A549 (cell line): ENCODE data around the gene DIP2C. TPM values are rescaled to one million over a fixed set of nuclear protein-coding genes. Genes with fewer than 3 reads are reported as not detected.
"Not testable (repeated sequence)": the region's sequence is repeated elsewhere in the genome, so short reads cannot be mapped to it uniquely, and the experiment has no call there.

ENCODE experiments used
- ATAC-seq, 2 experiments: fragments of 200-7000 bp in 1 of 2; fragments of >200 bp in 1 of 2; cut with Nextera tagmentation in 1 of 2; cut with Tn5 transposase in 1 of 2; 3 replicates each; pipeline versions ENCODE4 v1.8.0 to v1.9.1; 2018 to 2020; ENCODE audit warnings: mild to moderate bottlenecking in 1 of 2, moderate library complexity in 1 of 2
- CTCF ChIA-PET: fragments of 300-600 bp; sonication (Branson Sonifier 250); formaldehyde crosslinking; extraction: SDS; loops from one replicate; lab custom pipeline; 2021; ENCODE audit warnings: antibody characterized with exemption, inconsistent platforms; lab: Yijun Ruan, JAX
- POLR2A ChIA-PET: fragments of 350-600 bp; formaldehyde crosslinking; extraction: SDS; loops from one replicate; lab custom pipeline; 2021; ENCODE audit warnings: antibody characterized with exemption, inconsistent platforms; lab: Yijun Ruan, JAX
- DNase-seq, 2 experiments: peaks; one replicate each; pipeline versions ENCODE4 v3.0.0 to v3.0.0-alpha.2; 2011 to 2016; ENCODE audit warnings: low read depth in 1 of 2, low spot score in 1 of 2
- FAIRE-seq: peaks from 2 replicates; lab custom pipeline; 2011; peaks lifted over from hg19 to GRCh38; lab: Jason Lieb, UNC
- H3K27ac ChIP-seq, 2 experiments: fragments of >200 bp; sonication (Bioruptor Twin); formaldehyde crosslinking; 3 replicates each; pipeline ENCODE4 v1.5.1; 2016 to 2017
- H3K4me1 ChIP-seq: fragments of >200 bp; sonication (Bioruptor Twin); formaldehyde crosslinking; 3 replicates; pipeline ENCODE4 v1.6.1; 2016
- H3K4me2 ChIP-seq: fragments of >200 bp; sonication (Bioruptor Twin); formaldehyde crosslinking; 3 replicates; pipeline ENCODE4 v1.6.1; 2016
- H3K4me3 ChIP-seq: fragments of >200 bp; sonication (Bioruptor Twin); formaldehyde crosslinking; 3 replicates; pipeline ENCODE4 v1.5.1; 2016
- H3K9me3 ChIP-seq: fragments of >200 bp; sonication (Bioruptor Twin); formaldehyde crosslinking; 3 replicates; pipeline ENCODE4 v1.6.1; 2016
- BHLHE40 ChIP-seq: IDR thresholded peaks from 2 replicates; pipeline ENCODE4 v1.6.1; 2012; ENCODE audit warnings: low read depth, low read length, inconsistent platforms
- CBX8 ChIP-seq: fragments of 200-600 bp; sonication (generic); IDR thresholded peaks from 2 replicates; pipeline ENCODE4 v1.6.1; 2016
- CHD4 ChIP-seq: fragments of 200-600 bp; sonication (generic); IDR thresholded peaks from 2 replicates; pipeline ENCODE4 v1.6.1; 2016; ENCODE audit warnings: antibody characterized with exemption, mild to moderate bottlenecking, borderline replicate concordance
- EP300 ChIP-seq, 2 experiments: fragments of >200 bp; sonication (Bioruptor Twin); formaldehyde crosslinking; IDR thresholded peaks; 2 replicates in 1 of 2; 3 replicates in 1 of 2; pipeline ENCODE4 v1.6.1; 2016 to 2017
- ESRRA ChIP-seq: fragments of 150-350 bp; IDR thresholded peaks from 2 replicates; pipeline ENCODE4 v1.6.1; 2014; ENCODE audit warnings: mild to moderate bottlenecking, low read length, borderline replicate concordance
- FOXS1 ChIP-seq: fragments of 250-450 bp; sonication (Bioruptor Pico); IDR thresholded peaks from 2 replicates; pipeline ENCODE4 v1.5.0; 2020; ENCODE audit warnings: mild to moderate bottlenecking, moderate library complexity
- JUN ChIP-seq, 2 experiments: fragments of >200 bp; sonication (Bioruptor Twin); formaldehyde crosslinking; IDR thresholded peaks; 2 replicates in 1 of 2; 3 replicates in 1 of 2; pipeline ENCODE4 v1.6.1; 2016 to 2017
- NFE2L2 ChIP-seq: fragments of 150-350 bp; conservative IDR thresholded peaks from 2 replicates; pipeline ENCODE4 v1.6.1; 2014; ENCODE audit warnings: low read length
- PHF8 ChIP-seq: fragments of 200-600 bp; sonication (generic); IDR thresholded peaks from 2 replicates; pipeline ENCODE4 v1.6.1; 2016; ENCODE audit warnings: low read depth, mild to moderate bottlenecking, antibody characterized with exemption, moderate library complexity, borderline replicate concordance
- POLR2AphosphoS2 ChIP-seq: conservative IDR thresholded peaks from 2 replicates; pipeline ENCODE4 v1.6.1; 2012; ENCODE audit warnings: low read length, improper control_type of control experiment, inconsistent platforms
- RARB ChIP-seq: fragments of 250-450 bp; sonication (Bioruptor Pico); IDR thresholded peaks from 2 replicates; pipeline ENCODE4 v1.8.0; 2021; ENCODE audit warnings: mild to moderate bottlenecking, moderate library complexity
- TFCP2L1 ChIP-seq: fragments of 250-450 bp; sonication (Bioruptor Pico); IDR thresholded peaks from 2 replicates; pipeline ENCODE4 v1.5.0; 2021; ENCODE audit warnings: mild to moderate bottlenecking
- WGBS: methylation state at CpG from one replicate; pipeline ENCODE4 v1.1.6; 2017; ENCODE audit errors: missing lambda C conversion rate; 5-methylcytosine and 5-hydroxymethylcytosine counted together
- polyA plus RNA-seq, 4 experiments: library from polyadenylated mRNA; depleted of rRNA in 3 of 4; stranded (reverse); fragments of >200 nt; fragmentation: RNase III in 1 of 4; extraction: RNeasy Plus Mini Kit Qiagen cat#74134 plus additional on column Dnase treatment in 1 of 4; gene quantifications; 2 replicates in 3 of 4; 3 replicates in 1 of 4; pipeline ENCODE4 v1.2.3, GENCODE V29; 2011 to 2017
- TF ChIP-seq, protein P1 (sequence below): fragments of >200 bp; sonication (Bioruptor Twin); formaldehyde crosslinking; IDR thresholded peaks from 2 replicates; pipeline ENCODE4 v1.6.1; 2016
- TF ChIP-seq, protein P2 (sequence below): fragments of 150-350 bp; IDR thresholded peaks from 2 replicates; pipeline ENCODE4 v1.6.1; 2014; ENCODE audit warnings: low read depth, mild to moderate bottlenecking, low read length
- TF ChIP-seq, protein P3 (sequence below): fragments of 250-450 bp; sonication (Bioruptor Pico); IDR thresholded peaks from 2 replicates; pipeline ENCODE4 v1.5.0; 2021; ENCODE audit warnings: mild to moderate bottlenecking, moderate library complexity, borderline replicate concordance

DIP2C gene
- polyA plus RNA-seq, 2 of the 4 experiments (the other 2 are of a cell fraction), result 3.7 to 5.0 TPM

DNA sequence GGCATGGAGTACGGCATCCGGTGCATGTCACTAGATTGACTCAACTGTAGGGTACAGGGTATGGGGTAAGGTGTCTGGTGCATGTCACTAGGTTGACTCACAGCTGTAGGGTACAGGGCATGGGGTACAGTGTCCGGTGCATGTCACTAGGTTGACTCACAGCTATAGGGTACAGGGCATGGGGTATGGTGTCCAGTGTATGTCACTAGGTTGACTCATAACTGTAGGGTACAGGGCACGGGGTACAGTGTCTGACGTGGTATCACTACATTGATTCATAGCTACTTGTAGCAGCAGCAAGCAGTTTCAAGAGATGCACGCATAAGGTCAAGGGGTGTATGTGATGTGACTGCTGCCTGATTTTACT, 424.4 kb downstream of the DIP2C start:
- WGBS, result 55% methylated on average over 5 of the region's 6 CpGs
- H3K4me2 ChIP-seq, CTCF ChIA-PET, POLR2A ChIA-PET, H3K4me3 ChIP-seq, H3K9me3 ChIP-seq, DNase-seq, FAIRE-seq: not testable (repeated sequence)
- H3K27ac ChIP-seq, result peak overlapping the region in 1 of 2 experiments; percentile 52; a peak in 1 of 6 replicates
- peak in 1 of 2 experiments; percentile 68; a peak in 2 of 6 replicates for ATAC-seq
- peaks cover 16% of the 10 kb centered on the region for H3K4me1 ChIP-seq

DNA sequence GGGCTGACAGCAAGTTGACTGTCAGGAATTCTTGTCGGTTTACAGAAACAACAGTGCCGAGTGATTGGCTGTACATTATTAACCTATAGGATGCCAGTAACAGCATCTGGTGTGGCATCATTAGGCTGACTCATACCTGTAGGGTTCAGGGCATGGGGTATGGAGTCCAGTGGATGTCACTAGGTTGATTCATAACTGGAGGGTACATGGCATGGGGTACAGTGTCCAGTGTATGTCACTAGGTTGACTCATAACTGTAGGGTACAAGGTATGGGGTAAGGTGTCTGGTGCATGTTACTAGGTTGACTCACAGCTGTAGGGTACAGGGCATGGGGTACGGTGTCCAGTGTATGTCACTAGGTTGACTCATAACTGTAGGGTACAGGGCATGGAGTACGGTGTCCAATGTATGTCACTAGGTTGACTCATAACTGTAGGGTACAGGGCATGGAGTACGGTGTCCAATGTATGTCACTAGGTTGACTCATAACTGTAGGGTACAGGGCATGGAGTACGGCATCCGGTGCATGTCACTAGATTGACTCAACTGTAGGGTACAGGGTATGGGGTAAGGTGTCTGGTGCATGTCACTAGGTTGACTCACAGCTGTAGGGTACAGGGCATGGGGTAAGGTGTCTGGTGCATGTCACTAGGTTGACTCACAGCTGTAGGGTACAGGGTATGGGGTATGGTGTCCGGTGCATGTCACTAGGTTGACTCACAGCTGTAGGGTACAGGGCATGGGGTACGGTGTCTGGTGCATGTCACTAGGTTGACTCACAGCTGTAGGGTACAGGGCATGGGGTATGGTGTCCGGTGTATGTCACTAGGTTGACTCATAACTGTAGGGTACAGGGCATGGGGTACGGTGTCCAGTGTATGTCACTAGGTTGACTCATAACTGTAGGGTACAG, 425.1 kb downstream of the DIP2C start:
- POLR2A ChIA-PET, result not testable (repeated sequence)

DNA sequence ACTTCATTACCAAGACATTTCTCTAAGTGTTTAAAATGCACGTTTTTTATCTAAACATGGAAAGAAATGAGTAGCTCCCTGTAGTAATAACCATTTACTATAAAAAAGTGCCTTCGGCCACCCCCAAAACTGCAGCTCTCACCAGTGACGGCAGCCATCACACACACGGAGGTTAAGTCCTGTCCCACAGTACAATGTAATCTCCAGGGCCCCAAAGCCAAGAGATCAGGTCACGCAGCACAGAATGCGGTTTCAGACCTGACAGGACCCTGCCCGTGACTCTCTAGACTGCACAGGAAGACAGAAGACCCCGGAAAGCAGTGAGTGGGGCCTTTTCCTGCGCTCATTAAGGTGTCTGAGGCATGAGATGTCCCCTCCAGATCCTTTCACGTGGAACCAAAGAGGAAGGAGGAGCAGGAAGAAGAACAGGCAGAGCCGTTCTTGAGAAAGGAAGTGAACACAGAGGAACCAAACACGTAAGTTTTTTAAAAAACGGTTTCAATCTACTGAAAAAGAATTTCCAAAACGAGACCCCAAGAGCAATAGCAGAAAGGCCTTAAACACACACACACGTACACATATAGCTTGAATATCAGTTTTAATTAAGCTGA, 428.5 kb downstream of the DIP2C start:
- ChIA-PET CTCF (no interaction called here), POLR2A (no interaction called here)
- Histone ChIP-seq H3K27ac (no peak overlapping the region), H3K4me1 (peaks cover 5% of the 10 kb centered on the region; the same call in 2 of the 3 replicates), H3K4me2 (no peak overlapping the region), H3K9me3 (no peaks in the 10 kb centered on the region), H3K4me3 (no peak overlapping the region)
- DNase-seq (no peak), FAIRE-seq (no peak), ATAC-seq (no peak)
- whole genome bisulfite sequencing, result 81% methylated on average over 14 of the region's 15 CpGs
- TF ChIP-seq, protein P1, sequence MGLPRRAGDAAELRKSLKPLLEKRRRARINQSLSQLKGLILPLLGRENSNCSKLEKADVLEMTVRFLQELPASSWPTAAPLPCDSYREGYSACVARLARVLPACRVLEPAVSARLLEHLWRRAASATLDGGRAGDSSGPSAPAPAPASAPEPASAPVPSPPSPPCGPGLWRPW, result no peak
- TF ChIP-seq JUN (IDR thresholded peaks at IDR 0.05) (no peak), FOXS1 (CRISPR knock-in tag) (no peak), PHF8 (no peak), ESRRA (no peak), TFCP2L1 (CRISPR knock-in tag) (no peak), NFE2L2 (no peak)

More for the DNA sequence above, 425.1 kb downstream of the DIP2C start:
- H3K9me3 ChIP-seq, FAIRE-seq, H3K4me3 ChIP-seq, H3K4me2 ChIP-seq, CTCF ChIA-PET: not testable (repeated sequence)
- Histone ChIP-seq H3K4me1 (peaks cover 16% of the 10 kb centered on the region), H3K27ac (peak overlapping the region in 1 of 2 experiments; percentile 55; a peak in 1 of 6 replicates)
- ATAC-seq, result 0 out of 6 replicates have a peak, but pooled peaks of 1 of the 2 experiments have one; percentile 60
- WGBS, result 56% methylated on average over 7 of the region's 11 CpGs
- DNase-seq, result peak in 1 of 2 experiments; percentile 4

DNA sequence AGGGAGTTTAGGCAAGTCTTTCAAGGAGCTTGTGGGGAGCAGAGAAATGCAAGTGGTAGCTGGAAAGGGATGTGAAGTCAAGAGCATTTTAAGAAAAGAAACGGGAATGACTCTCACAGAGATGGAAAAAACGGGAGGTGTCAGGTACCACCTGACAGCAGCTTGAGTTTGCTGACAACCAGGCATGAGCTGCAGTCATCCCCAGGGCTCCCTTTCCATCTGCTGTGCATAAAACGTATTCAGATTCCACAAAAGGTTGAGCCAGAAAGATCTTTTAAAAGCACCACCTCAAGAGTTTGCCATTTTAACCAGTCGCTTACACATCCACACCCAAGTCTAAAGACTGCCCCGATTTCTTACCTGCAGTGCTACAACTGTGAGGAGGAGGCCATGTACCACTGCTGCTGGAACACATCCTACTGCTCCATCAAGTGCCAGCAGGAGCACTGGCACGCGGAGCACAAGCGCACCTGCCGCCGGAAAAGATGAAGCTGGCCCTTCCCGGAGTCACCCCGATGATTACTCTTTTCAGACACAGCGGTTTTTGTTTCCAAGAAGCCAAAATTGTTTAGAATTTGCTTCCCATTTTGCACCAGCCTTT, 437.4 kb downstream of the DIP2C start:
- DNase-seq (no peak), FAIRE-seq (no peak)

More for the DNA sequence above, 437.4 kb downstream of the DIP2C start:
- no peak overlapping the region for H3K4me2 ChIP-seq
- no peaks in the 10 kb centered on the region for H3K9me3 ChIP-seq
- CTCF ChIA-PET, result no interaction called here
- WGBS, result 94% methylated on average over 13 of the region's 13 CpGs
- no peak overlapping the region for H3K4me3 ChIP-seq
- H3K4me1 ChIP-seq, result no peaks in the 10 kb centered on the region
- TF ChIP-seq BHLHE40 (no peak), FOXS1 (CRISPR knock-in tag) (no peak), POLR2AphosphoS2 (no peak), NFE2L2 (no peak), EP300 (IDR thresholded peaks at IDR 0.05) (no peak), RARB (CRISPR knock-in tag) (no peak), CHD4 (no peak), CBX8 (no peak), TFCP2L1 (CRISPR knock-in tag) (no peak)
- TF ChIP-seq, protein P2, sequence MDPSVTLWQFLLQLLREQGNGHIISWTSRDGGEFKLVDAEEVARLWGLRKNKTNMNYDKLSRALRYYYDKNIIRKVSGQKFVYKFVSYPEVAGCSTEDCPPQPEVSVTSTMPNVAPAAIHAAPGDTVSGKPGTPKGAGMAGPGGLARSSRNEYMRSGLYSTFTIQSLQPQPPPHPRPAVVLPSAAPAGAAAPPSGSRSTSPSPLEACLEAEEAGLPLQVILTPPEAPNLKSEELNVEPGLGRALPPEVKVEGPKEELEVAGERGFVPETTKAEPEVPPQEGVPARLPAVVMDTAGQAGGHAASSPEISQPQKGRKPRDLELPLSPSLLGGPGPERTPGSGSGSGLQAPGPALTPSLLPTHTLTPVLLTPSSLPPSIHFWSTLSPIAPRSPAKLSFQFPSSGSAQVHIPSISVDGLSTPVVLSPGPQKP, result no peak
- TF ChIP-seq, protein P1, result no peak
- TF ChIP-seq, protein P3, sequence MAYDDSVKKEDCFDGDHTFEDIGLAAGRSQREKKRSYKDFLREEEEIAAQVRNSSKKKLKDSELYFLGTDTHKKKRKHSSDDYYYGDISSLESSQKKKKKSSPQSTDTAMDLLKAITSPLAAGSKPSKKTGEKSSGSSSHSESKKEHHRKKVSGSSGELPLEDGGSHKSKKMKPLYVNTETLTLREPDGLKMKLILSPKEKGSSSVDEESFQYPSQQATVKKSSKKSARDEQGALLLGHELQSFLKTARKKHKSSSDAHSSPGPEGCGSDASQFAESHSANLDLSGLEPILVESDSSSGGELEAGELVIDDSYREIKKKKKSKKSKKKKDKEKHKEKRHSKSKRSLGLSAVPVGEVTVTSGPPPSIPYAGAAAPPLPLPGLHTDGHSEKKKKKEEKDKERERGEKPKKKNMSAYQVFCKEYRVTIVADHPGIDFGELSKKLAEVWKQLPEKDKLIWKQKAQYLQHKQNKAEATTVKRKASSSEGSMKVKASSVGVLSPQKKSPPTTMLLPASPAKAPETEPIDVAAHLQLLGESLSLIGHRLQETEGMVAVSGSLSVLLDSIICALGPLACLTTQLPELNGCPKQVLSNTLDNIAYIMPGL (CRISPR knock-in tag), result no peak
- POLR2A ChIA-PET, result no interaction called here
- no peak overlapping the region for H3K27ac ChIP-seq
- ATAC-seq, result no peak
